ENCODE results near the gene HEMGN. TPM values are rescaled to one million over a fixed set of nuclear protein-coding genes. Genes with fewer than 3 reads are reported as not detected.

HEMGN gene
- total and polyA plus RNA-seq, 2 of the 13 experiments (the other 11 are each of a cell fraction or from before 2014, with no cell fraction given), result not detected

- TF ChIP-seq YEATS4 (CRISPR knock-in tag; IDR thresholded peaks at IDR 0.05; ENCODE audit: borderline replicate concordance) (peak; percentile 71), RXRA (CRISPR knock-in tag; IDR thresholded peaks at IDR 0.05) (no peak), KAT2B (IDR thresholded peaks at IDR 0.05; ENCODE audit: borderline replicate concordance, low read depth, low read length) (no peak), HOMEZ (CRISPR knock-in tag; IDR thresholded peaks at IDR 0.05; ENCODE audit: low read depth) (no peak), ZNF513 (CRISPR knock-in tag; conservative IDR thresholded peaks at IDR 0.05) (no peak), ZNF564 (CRISPR knock-in tag; IDR thresholded peaks at IDR 0.05) (peak; percentile 47; the same call in 1 of the 2 replicates), ZNF773 (CRISPR knock-in tag; IDR thresholded peaks at IDR 0.05; ENCODE audit: borderline replicate concordance) (peak; percentile 79; the same call in 1 of the 2 replicates), MYPOP (CRISPR knock-in tag; IDR thresholded peaks at IDR 0.05) (peak; percentile 32; the same call in 1 of the 2 replicates), ZNF430 (CRISPR knock-in tag; IDR thresholded peaks at IDR 0.05) (peak; percentile 23; the same call in 1 of the 2 replicates), MAZ (IDR thresholded peaks at IDR 0.05; ENCODE audit: borderline replicate concordance, low read depth, low read length) (0 out of 2 replicates have a peak, but pooled peaks have one; percentile 32), MAZ (CRISPR knock-in tag; IDR thresholded peaks at IDR 0.05; ENCODE audit: low read depth) (0 out of 2 replicates have a peak, but pooled peaks have one; percentile 40), ZFX (CRISPR knock-in tag; IDR thresholded peaks at IDR 0.05; ENCODE audit: low read depth) (peak; percentile 69), PATZ1 (CRISPR knock-in tag; IDR thresholded peaks at IDR 0.05) (peak; percentile 49), BCL6 (CRISPR knock-in tag; IDR thresholded peaks at IDR 0.05) (no peak), ZNF841 (CRISPR knock-in tag; IDR thresholded peaks at IDR 0.05; ENCODE audit: borderline replicate concordance) (0 out of 2 replicates have a peak, but pooled peaks have one; percentile 22), MXI1 (IDR thresholded peaks at IDR 0.05; ENCODE audit: borderline replicate concordance, low read depth, low read length) (0 out of 3 replicates have a peak, but pooled peaks have one; percentile 10), NR1H2 (CRISPR knock-in tag; IDR thresholded peaks at IDR 0.05; ENCODE audit: borderline replicate concordance, low read depth) (peak; percentile 73; the same call in 1 of the 2 replicates), ZNF746 (CRISPR knock-in tag; IDR thresholded peaks at IDR 0.05) (no peak), SKI (IDR thresholded peaks at IDR 0.05; ENCODE audit: partially characterized antibody) (peak; percentile 38), ZNF772 (CRISPR knock-in tag; IDR thresholded peaks at IDR 0.05) (no peak), ZNF431 (CRISPR knock-in tag; IDR thresholded peaks at IDR 0.05; ENCODE audit: borderline replicate concordance, low read depth) (no peak), ZNF207 (IDR thresholded peaks at IDR 0.05; ENCODE audit: borderline replicate concordance) (no peak), SP4 (CRISPR knock-in tag; IDR thresholded peaks at IDR 0.05) (peak; percentile 28; the same call in 1 of the 2 replicates), MXD4 (CRISPR knock-in tag; IDR thresholded peaks at IDR 0.05) (no peak)
Measured at GRCh38 chr9:97984188-97985057, 46.5 kb upstream of the HEMGN start (continued).
